CD4-positive, alpha-beta memory T cell (primary cell): ENCODE results near the gene TENM3. TPM values are rescaled to one million over a fixed set of nuclear protein-coding genes. Genes with fewer than 3 reads are reported as not detected.

Source experiments
- CTCF ChIA-PET: fragments of 350-600 bp; sonication (Branson Sonifier 250); formaldehyde crosslinking; loops from one replicate; lab custom pipeline; 2021; ENCODE audit warnings: inconsistent platforms; ENCODE audit not compliant: partially characterized antibody; lab: Charles Lee
- POLR2A ChIA-PET: fragments of 350-600 bp; sonication (Branson Sonifier 250); formaldehyde crosslinking; loops from one replicate; lab custom pipeline; 2021; ENCODE audit not compliant: partially characterized antibody; lab: Charles Lee
- DNase-seq, 5 donors: peaks; one replicate each; pipeline versions ENCODE4 v3.0.0 to v3.0.0-alpha.2; 2020 to 2022; ENCODE audit warnings: mixed read lengths in 1 of 5
- H3K27ac ChIP-seq: one replicate; pipeline ENCODE4 v1.7.0; 2013; ENCODE audit warnings: low read depth, low read length
- H3K27me3 ChIP-seq: 2 replicates; pipeline ENCODE4 v1.7.0; 2013; ENCODE audit warnings: mild to moderate bottlenecking, low read length, moderate library complexity; ENCODE audit not compliant: insufficient read depth
- H3K36me3 ChIP-seq: 2 replicates; pipeline ENCODE4 v1.7.0; 2013; ENCODE audit warnings: mild to moderate bottlenecking, low read length, moderate library complexity; ENCODE audit not compliant: insufficient read depth
- H3K4me1 ChIP-seq: 2 replicates; pipeline ENCODE4 v1.7.0; 2013; ENCODE audit warnings: mild to moderate bottlenecking, low read length, moderate library complexity; ENCODE audit not compliant: insufficient read depth
- H3K4me3 ChIP-seq, 2 donors: one replicate each; pipeline ENCODE4 v1.7.0; 2013; ENCODE audit warnings: low read length in 2 of 2, mild to moderate bottlenecking in 1 of 2
- H3K9me3 ChIP-seq, 2 donors: one replicate each; pipeline ENCODE4 v1.7.0; 2013; ENCODE audit warnings: low read length in 2 of 2, control low read depth in 1 of 2; ENCODE audit not compliant: control insufficient read depth in 1 of 2
- H3K27ac Mint-ChIP-seq, 7 donors: one replicate each; pipeline ENCODE4 v1.8.0; 2020 to 2021; ENCODE audit warnings: mixed read lengths in 7 of 7, mild to moderate bottlenecking in 6 of 7, inconsistent platforms in 3 of 7, moderate library complexity in 3 of 7
- H3K27me3 Mint-ChIP-seq, 2 donors: one replicate each; pipeline ENCODE4 v1.8.0; 2020 to 2021; ENCODE audit warnings: mixed read lengths in 2 of 2
- H3K36me3 Mint-ChIP-seq, 2 donors: one replicate each; pipeline ENCODE4 v1.8.0; 2020 to 2021; ENCODE audit warnings: mixed read lengths in 2 of 2, inconsistent platforms in 1 of 2, mild to moderate bottlenecking in 1 of 2
- H3K4me1 Mint-ChIP-seq, 4 donors: one replicate each; pipeline ENCODE4 v1.8.0; 2020 to 2021; ENCODE audit warnings: mixed read lengths in 4 of 4, mild to moderate bottlenecking in 1 of 4
- H3K4me3 Mint-ChIP-seq, 8 donors: one replicate each; pipeline ENCODE4 v1.8.0; 2020 to 2021; ENCODE audit warnings: mixed read lengths in 8 of 8, mild to moderate bottlenecking in 7 of 8, moderate library complexity in 6 of 8, inconsistent platforms in 3 of 8
- H3K9me3 Mint-ChIP-seq, 8 donors: one replicate each; pipeline ENCODE4 v1.8.0; 2020 to 2021; ENCODE audit warnings: mixed read lengths in 8 of 8, mild to moderate bottlenecking in 5 of 8, inconsistent platforms in 3 of 8, moderate library complexity in 1 of 8
- intact Hi-C: fragments of 100-400 bp; cut with micrococcal nuclease; formaldehyde crosslinking; loops from one replicate; pipeline ENCODE4 v1.15.1; 2023
- polyA plus RNA-seq, 2 donors: library from polyadenylated mRNA; unstranded; fragments of 300-500 nt; fragmentation: Illumina TruSeq; gene quantifications; one replicate each; pipeline ENCODE4 v1.2.3, GENCODE V29; 2021
- total RNA-seq, 2 experiments: library from RNA; stranded (reverse); gene quantifications; one replicate each; pipeline ENCODE4 v1.2.3, GENCODE V29; 2021

Gene TENM3
- total and polyA plus RNA-seq, 4 experiments from 2014 or later = not detected

DNA sequence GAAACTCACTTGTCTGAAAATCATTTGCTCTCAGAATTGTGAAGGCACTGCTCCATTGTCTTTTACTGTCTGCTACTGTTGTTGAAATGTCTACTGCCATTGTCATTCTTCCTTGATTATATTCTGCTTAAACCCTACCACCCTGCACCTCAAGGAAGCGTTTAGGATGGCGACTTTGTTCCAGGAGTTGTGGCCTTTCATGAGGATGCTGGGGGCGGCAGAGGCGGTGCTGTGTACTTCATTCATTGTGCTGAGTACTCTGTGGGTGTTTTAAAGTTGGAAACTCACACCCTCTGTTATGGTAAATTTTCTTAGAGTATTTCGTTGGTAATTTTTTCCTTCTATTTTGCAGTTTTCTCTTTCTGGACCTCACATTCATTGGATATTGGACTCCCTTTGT is 258.9 kb downstream of the TENM3 start:
- Mint-ChIP-seq H3K36me3 (no peaks in the 10 kb centered on the region), H3K4me1 (no peaks in the 10 kb centered on the region), H3K4me3 (no peak overlapping the region), H3K9me3 (no peaks in the 10 kb centered on the region), H3K27ac (no peak overlapping the region), H3K27me3 (peaks cover 3 to 7% of the 10 kb centered on the region in 2 donors)
- ChIA-PET CTCF (interaction anchor here (1.0 kb wide), 1 partner anchor 304 kb away, joined by 5 read pairs; no protein-coding TSS in a partner anchor), POLR2A (no interaction called here)
- intact Hi-C loops = no loop called here
- no peaks in the 10 kb centered on the region for H3K36me3 ChIP-seq
- no peaks in the 10 kb centered on the region for H3K9me3 ChIP-seq
- no peaks in the 10 kb centered on the region for H3K27me3 ChIP-seq
- DNase-seq = no peak
- H3K4me1 ChIP-seq = no peaks in the 10 kb centered on the region
- no peak overlapping the region for H3K4me3 ChIP-seq
- H3K27ac ChIP-seq = no peak overlapping the region

DNA sequence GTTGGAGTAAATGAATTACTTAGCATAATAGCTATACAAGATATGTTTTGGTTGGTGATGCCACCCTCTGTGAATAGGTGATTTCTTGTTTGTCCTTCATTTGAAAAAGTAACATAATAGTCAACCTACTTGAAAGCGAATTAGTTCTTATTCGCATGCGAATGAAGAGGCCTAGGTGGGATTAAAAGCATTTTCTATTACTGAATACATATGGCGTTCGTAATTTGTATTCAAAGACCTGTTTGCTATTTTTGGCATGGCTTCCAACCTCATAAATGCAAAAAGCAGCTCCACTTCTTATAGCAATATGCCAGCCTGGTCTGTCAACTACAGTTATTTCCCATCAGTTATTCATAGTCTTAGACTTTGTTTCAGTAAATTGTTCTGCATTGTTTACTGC is 261.3 kb downstream of the TENM3 start:
- no peak for DNase-seq
- Mint-ChIP-seq H3K27me3 (peaks cover 0 to 2% of the 10 kb centered on the region in 2 donors), H3K4me1 (no peaks in the 10 kb centered on the region), H3K27ac (no peak overlapping the region), H3K4me3 (no peak overlapping the region), H3K9me3 (no peaks in the 10 kb centered on the region), H3K36me3 (no peaks in the 10 kb centered on the region)
- H3K9me3 ChIP-seq = no peaks in the 10 kb centered on the region
- no peak overlapping the region for H3K4me3 ChIP-seq
- H3K36me3 ChIP-seq = no peaks in the 10 kb centered on the region
- ChIA-PET CTCF (no interaction called here), POLR2A (no interaction called here)
- H3K27ac ChIP-seq = no peak overlapping the region
- intact Hi-C loops = no loop called here
- H3K4me1 ChIP-seq = no peaks in the 10 kb centered on the region
- H3K27me3 ChIP-seq = no peaks in the 10 kb centered on the region

DNA sequence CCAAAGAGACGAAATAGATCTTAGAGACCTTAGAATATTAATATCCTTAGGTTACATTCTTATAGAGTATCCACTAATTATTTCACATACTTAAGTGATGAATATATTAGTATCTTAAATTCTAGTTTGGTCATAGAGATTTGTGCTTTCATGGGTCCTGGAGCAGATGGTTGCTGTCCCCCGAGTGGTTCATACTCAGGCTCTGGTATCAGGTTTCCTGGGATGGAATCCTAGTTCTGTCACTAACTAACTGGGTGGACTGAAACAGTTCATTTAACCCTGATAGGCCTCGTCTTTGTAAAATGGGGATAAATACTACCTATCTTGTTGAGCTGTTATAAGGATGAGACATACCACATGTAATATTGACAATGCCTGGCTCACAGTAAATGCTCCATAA is 264.6 kb downstream of the TENM3 start:
- Histone ChIP-seq H3K9me3 (no peaks in the 10 kb centered on the region), H3K27ac (no peak overlapping the region), H3K36me3 (no peaks in the 10 kb centered on the region), H3K27me3 (no peaks in the 10 kb centered on the region), H3K4me1 (no peaks in the 10 kb centered on the region), H3K4me3 (no peak overlapping the region)
- no peaks in the 10 kb centered on the region for H3K4me1 Mint-ChIP-seq
- H3K4me3 Mint-ChIP-seq = no peak overlapping the region
- CTCF ChIA-PET = no interaction called here
- peaks cover 3 to 4% of the 10 kb centered on the region in 2 donors for H3K27me3 Mint-ChIP-seq
- no peaks in the 10 kb centered on the region for H3K9me3 Mint-ChIP-seq
- no peaks in the 10 kb centered on the region for H3K36me3 Mint-ChIP-seq
- POLR2A ChIA-PET = no interaction called here
- intact Hi-C loops = no loop called here
- H3K27ac Mint-ChIP-seq = no peak overlapping the region
- no peak for DNase-seq

DNA sequence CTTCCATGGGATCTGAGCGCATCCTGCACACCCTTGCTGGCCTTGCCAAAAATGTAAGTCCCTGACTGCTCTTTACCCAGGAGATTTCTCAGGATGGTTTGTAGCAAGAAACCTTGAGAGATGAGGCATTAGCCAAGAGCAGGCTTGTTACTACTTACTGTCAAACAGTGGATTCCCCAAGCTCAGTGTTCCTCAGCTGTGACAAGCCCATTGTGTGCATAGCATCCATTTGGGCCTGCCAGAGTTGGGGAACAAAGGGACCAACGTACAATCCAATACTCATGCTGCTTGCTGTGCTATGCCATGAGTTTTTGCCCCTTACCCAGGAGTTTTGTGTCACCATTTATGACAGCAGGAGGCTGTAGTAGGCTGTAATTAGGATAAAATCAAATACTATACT is 267.6 kb downstream of the TENM3 start:
- Histone ChIP-seq H3K9me3 (no peaks in the 10 kb centered on the region), H3K4me1 (no peaks in the 10 kb centered on the region), H3K36me3 (no peaks in the 10 kb centered on the region), H3K4me3 (no peak overlapping the region), H3K27ac (no peak overlapping the region), H3K27me3 (no peaks in the 10 kb centered on the region)
- no peaks in the 10 kb centered on the region for H3K9me3 Mint-ChIP-seq
- no peaks in the 10 kb centered on the region for H3K36me3 Mint-ChIP-seq
- DNase-seq = no peak
- ChIA-PET POLR2A (no interaction called here), CTCF (no interaction called here)
- peaks cover 3 to 4% of the 10 kb centered on the region in 2 donors for H3K27me3 Mint-ChIP-seq
- intact Hi-C loops = no loop called here
- no peaks in the 10 kb centered on the region for H3K4me1 Mint-ChIP-seq
- no peak overlapping the region for H3K27ac Mint-ChIP-seq
- H3K4me3 Mint-ChIP-seq = no peak overlapping the region

DNA sequence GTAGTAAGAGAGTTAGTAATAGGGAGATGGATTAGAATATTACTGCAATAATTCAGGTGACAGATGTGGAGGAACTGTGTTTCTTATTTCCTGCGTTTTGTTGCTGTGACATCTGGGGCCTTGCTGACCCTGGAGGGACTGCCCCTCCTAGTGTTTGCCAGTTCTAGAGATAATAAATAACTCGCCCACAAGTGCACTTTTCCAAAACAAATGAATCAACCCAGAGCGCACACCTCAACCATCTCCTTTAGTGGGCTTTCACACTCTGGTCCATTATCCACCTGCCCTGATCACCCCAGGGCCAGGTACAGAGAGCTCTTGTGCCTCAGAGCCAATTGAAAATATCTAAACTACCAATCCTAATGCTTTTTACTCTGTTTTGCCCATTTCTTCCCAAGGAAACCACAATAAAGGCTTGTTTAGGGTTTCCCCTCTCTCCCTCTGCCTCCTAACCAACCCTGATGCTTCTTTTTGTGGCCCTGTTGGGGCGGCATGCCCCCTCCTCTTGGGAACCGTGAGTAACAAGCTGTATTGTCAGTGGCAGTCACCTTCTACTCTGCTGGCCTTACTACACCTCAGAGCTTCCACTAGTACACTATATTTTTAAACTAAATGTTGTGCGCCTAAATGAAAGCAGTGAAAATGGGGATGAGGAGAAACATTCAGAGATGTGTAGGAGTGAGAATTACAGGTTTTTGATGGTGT is 270.5 kb downstream of the TENM3 start:
- ChIA-PET CTCF (no interaction called here), POLR2A (no interaction called here)
- Mint-ChIP-seq H3K36me3 (no peaks in the 10 kb centered on the region), H3K9me3 (no peaks in the 10 kb centered on the region), H3K27me3 (peaks cover 3% of the 10 kb centered on the region in 2 donors), H3K4me1 (no peaks in the 10 kb centered on the region), H3K27ac (no peak overlapping the region), H3K4me3 (no peak overlapping the region)
- DNase-seq = no peak
- H3K36me3 ChIP-seq = no peaks in the 10 kb centered on the region
- no peak overlapping the region for H3K4me3 ChIP-seq
- no peak overlapping the region for H3K27ac ChIP-seq
- H3K4me1 ChIP-seq = no peaks in the 10 kb centered on the region
- no peaks in the 10 kb centered on the region for H3K9me3 ChIP-seq
- H3K27me3 ChIP-seq = no peaks in the 10 kb centered on the region
- intact Hi-C loops = no loop called here

DNA sequence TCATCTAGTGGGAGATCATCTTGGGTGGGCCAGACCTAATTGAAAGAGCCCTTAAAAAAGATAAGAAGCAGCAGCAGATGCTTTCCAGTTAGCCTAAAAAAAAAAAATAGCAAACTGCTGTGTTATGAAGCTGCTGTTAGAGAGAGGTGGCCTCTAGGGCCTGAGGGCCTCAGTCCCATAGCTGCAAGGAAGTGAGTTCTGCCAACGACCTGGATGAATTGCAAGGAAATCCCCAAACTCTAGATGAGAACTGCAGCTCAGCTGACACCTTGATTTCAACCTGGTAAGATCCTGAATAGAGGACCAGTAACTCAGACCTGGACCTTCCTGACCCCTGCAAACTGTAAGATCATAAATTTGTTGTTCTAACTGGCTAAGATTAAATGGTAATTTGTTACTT is 275.2 kb downstream of the TENM3 start:
- Histone ChIP-seq H3K4me1 (no peaks in the 10 kb centered on the region), H3K27ac (no peak overlapping the region), H3K27me3 (no peaks in the 10 kb centered on the region), H3K9me3 (no peaks in the 10 kb centered on the region), H3K4me3 (no peak overlapping the region), H3K36me3 (no peaks in the 10 kb centered on the region)
- H3K27me3 Mint-ChIP-seq = peaks cover 5 to 6% of the 10 kb centered on the region in 2 donors
- H3K4me1 Mint-ChIP-seq = no peaks in the 10 kb centered on the region
- no peak overlapping the region for H3K27ac Mint-ChIP-seq
- CTCF ChIA-PET = no interaction called here
- no peaks in the 10 kb centered on the region for H3K36me3 Mint-ChIP-seq
- no peak overlapping the region for H3K4me3 Mint-ChIP-seq
- intact Hi-C loops = no loop called here
- DNase-seq = no peak
- POLR2A ChIA-PET = no interaction called here
- no peaks in the 10 kb centered on the region for H3K9me3 Mint-ChIP-seq

DNA sequence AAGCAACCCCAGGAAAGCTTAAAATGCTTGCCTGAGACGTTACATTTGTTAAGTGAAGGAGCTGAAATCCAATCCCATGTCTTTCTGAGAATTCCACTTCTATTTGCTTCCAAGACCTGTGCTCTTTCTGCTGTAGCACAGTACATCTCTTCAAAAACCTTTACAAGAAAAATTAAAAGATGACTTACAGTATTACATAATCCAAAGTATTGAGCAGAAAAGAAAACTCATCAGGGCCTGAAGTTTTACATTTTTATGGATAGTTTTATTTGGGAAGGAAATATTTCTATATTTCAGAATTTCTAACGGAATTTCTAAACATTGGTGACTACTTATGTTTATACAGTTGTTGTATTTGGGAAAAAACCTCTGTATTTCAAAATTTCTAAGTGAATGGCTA is 276.3 kb downstream of the TENM3 start:
- H3K36me3 ChIP-seq = no peaks in the 10 kb centered on the region
- Mint-ChIP-seq H3K4me1 (no peaks in the 10 kb centered on the region), H3K27me3 (peaks cover 5 to 6% of the 10 kb centered on the region in 2 donors), H3K27ac (no peak overlapping the region), H3K4me3 (no peak overlapping the region), H3K9me3 (no peaks in the 10 kb centered on the region), H3K36me3 (no peaks in the 10 kb centered on the region)
- ChIA-PET POLR2A (no interaction called here), CTCF (no interaction called here)
- no peak for DNase-seq
- H3K9me3 ChIP-seq = no peaks in the 10 kb centered on the region
- H3K27me3 ChIP-seq = no peaks in the 10 kb centered on the region
- H3K27ac ChIP-seq = no peak overlapping the region
- intact Hi-C loops = no loop called here
- H3K4me3 ChIP-seq = no peak overlapping the region
- H3K4me1 ChIP-seq = no peaks in the 10 kb centered on the region
